Nephron (organoid): Measurements from ENCODE around the gene ANKIB1.
A peak's percentile ranks its signal among the peaks of the same experiment; 100 is the strongest.

Experiments
- H3K27ac Mint-ChIP-seq, 3 experiments: 2 replicates each; pipeline ENCODE4 v1.8.0; 2020; ENCODE audit warnings: mixed read lengths in 3 of 3, mild to moderate bottlenecking in 2 of 3, moderate library complexity in 1 of 3
- H3K27me3 Mint-ChIP-seq: 2 replicates; pipeline ENCODE4 v1.8.0; 2021; ENCODE audit warnings: low read depth, mild to moderate bottlenecking, moderate library complexity, mixed read lengths
- H3K36me3 Mint-ChIP-seq: 2 replicates; pipeline ENCODE4 v1.8.0; 2020; ENCODE audit warnings: low read depth, mixed read lengths
- H3K4me1 Mint-ChIP-seq: 2 replicates; pipeline ENCODE4 v1.8.0; 2020; ENCODE audit warnings: mixed read lengths
- H3K4me3 Mint-ChIP-seq, 3 experiments: 2 replicates each; pipeline ENCODE4 v1.8.0; 2020; ENCODE audit warnings: mild to moderate bottlenecking in 3 of 3, mixed read lengths in 3 of 3, moderate library complexity in 2 of 3
- H3K9me3 Mint-ChIP-seq: 2 replicates; pipeline ENCODE4 v1.8.0; 2020; ENCODE audit warnings: mixed read lengths
- TF ChIP-seq, protein P1 (sequence below), 3 experiments: fragments of 200-600 bp; sonication (generic); IDR thresholded peaks; one replicate each; pipeline ENCODE4 v1.5.0; 2021; ENCODE audit warnings: antibody characterized with exemption in 3 of 3; ENCODE audit not compliant: unreplicated experiment in 3 of 3

ANKIB1 gene, protein sequence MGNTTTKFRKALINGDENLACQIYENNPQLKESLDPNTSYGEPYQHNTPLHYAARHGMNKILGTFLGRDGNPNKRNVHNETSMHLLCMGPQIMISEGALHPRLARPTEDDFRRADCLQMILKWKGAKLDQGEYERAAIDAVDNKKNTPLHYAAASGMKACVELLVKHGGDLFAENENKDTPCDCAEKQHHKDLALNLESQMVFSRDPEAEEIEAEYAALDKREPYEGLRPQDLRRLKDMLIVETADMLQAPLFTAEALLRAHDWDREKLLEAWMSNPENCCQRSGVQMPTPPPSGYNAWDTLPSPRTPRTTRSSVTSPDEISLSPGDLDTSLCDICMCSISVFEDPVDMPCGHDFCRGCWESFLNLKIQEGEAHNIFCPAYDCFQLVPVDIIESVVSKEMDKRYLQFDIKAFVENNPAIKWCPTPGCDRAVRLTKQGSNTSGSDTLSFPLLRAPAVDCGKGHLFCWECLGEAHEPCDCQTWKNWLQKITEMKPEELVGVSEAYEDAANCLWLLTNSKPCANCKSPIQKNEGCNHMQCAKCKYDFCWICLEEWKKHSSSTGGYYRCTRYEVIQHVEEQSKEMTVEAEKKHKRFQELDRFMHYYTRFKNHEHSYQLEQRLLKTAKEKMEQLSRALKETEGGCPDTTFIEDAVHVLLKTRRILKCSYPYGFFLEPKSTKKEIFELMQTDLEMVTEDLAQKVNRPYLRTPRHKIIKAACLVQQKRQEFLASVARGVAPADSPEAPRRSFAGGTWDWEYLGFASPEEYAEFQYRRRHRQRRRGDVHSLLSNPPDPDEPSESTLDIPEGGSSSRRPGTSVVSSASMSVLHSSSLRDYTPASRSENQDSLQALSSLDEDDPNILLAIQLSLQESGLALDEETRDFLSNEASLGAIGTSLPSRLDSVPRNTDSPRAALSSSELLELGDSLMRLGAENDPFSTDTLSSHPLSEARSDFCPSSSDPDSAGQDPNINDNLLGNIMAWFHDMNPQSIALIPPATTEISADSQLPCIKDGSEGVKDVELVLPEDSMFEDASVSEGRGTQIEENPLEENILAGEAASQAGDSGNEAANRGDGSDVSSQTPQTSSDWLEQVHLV

GRCh38 chr7:92245487-92246359 lies at the start of gene ANKIB1, which contains the start of gene KRIT1:
Gene ANKIB1, plus strand, starts transcription at chr7:92245974. Its CDS starts 49,005 bp downstream, at chr7:92294979.
Gene KRIT1, minus strand, starts transcription at chr7:92245914. Its CDS starts 3,779 bp downstream, at chr7:92242135.
- Mint-ChIP-seq H3K27me3 (no peaks in the 10 kb centered on the region), H3K4me1 (peaks cover 45% of the 10 kb centered on the region), H3K9me3 (no peaks in the 10 kb centered on the region), H3K27ac (peak within 1 kb of the TSS; percentile 97 to 100 (median 99)), H3K4me3 (peak within 1 kb of the TSS; percentile 98 to 99 (median 99)), H3K36me3 (peaks cover 6% of the 10 kb centered on the region)
- TF ChIP-seq, protein P1, sequence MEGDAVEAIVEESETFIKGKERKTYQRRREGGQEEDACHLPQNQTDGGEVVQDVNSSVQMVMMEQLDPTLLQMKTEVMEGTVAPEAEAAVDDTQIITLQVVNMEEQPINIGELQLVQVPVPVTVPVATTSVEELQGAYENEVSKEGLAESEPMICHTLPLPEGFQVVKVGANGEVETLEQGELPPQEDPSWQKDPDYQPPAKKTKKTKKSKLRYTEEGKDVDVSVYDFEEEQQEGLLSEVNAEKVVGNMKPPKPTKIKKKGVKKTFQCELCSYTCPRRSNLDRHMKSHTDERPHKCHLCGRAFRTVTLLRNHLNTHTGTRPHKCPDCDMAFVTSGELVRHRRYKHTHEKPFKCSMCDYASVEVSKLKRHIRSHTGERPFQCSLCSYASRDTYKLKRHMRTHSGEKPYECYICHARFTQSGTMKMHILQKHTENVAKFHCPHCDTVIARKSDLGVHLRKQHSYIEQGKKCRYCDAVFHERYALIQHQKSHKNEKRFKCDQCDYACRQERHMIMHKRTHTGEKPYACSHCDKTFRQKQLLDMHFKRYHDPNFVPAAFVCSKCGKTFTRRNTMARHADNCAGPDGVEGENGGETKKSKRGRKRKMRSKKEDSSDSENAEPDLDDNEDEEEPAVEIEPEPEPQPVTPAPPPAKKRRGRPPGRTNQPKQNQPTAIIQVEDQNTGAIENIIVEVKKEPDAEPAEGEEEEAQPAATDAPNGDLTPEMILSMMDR (IDR thresholded peaks at IDR 0.05; ENCODE audit: unreplicated experiment in 3 of 3) = peak in 1 of 3 experiments; percentile 22

DNA sequence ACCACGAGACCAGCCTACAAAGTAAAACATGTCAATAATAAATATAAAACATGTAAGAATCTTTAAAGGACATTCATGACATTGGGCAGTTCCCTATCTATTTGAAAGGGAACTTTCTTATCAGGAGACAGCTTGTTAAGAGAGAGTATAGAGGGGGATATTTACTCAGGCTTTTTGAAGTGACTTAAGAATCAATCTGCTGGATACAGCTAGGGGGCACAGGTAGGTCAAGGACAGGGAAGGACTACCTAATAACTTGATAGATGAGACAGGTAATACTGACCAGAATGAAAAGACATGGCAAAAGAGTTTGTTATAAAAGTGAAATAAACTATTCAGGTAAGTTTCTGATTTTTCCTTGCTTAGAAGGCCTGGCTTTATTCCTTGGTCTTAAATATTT lies 45.0 kb upstream of the ANKIB1 start:
- peaks cover 8% of the 10 kb centered on the region for H3K9me3 Mint-ChIP-seq
- H3K27ac Mint-ChIP-seq = no peak overlapping the region
- peaks cover 69% of the 10 kb centered on the region for H3K36me3 Mint-ChIP-seq
- no peak overlapping the region for H3K4me3 Mint-ChIP-seq
- no peaks in the 10 kb centered on the region for H3K4me1 Mint-ChIP-seq
- TF ChIP-seq, protein P1 (IDR thresholded peaks at IDR 0.05; ENCODE audit: unreplicated experiment in 3 of 3) = no peak
- H3K27me3 Mint-ChIP-seq = no peaks in the 10 kb centered on the region

- H3K4me1 Mint-ChIP-seq = no peaks in the 10 kb centered on the region
- no peak overlapping the region for H3K27ac Mint-ChIP-seq
- TF ChIP-seq, protein P1 (IDR thresholded peaks at IDR 0.05; ENCODE audit: unreplicated experiment in 3 of 3) = no peak
- H3K9me3 Mint-ChIP-seq = peaks cover 21% of the 10 kb centered on the region
- no peak overlapping the region for H3K4me3 Mint-ChIP-seq
- H3K27me3 Mint-ChIP-seq = no peaks in the 10 kb centered on the region
- peaks cover 83% of the 10 kb centered on the region for H3K36me3 Mint-ChIP-seq
Observed at GRCh38 chr7:92205987-92206386, 39.8 kb upstream of the ANKIB1 start.

DNA sequence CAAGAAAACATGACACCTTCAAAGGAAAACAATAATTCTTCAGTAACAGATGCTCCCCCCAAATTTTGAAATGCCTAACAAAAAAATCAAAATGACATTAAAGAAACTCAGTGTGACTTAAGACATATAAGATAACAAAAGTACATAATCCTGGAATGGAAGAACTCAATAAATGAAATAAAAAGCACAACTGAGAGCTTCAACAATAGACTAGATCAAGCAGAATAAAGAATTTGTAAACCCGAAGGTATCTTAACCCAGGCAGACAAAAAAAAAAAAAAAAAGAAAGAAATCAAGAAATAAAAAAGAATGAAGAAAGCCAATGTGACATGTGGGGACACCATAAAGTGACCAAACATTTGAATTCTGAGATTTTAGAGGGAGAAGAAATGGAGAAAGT lies 39.1 kb upstream of the ANKIB1 start:
- no peaks in the 10 kb centered on the region for H3K27me3 Mint-ChIP-seq
- peaks cover 85% of the 10 kb centered on the region for H3K36me3 Mint-ChIP-seq
- peaks cover 21% of the 10 kb centered on the region for H3K9me3 Mint-ChIP-seq
- no peaks in the 10 kb centered on the region for H3K4me1 Mint-ChIP-seq
- H3K4me3 Mint-ChIP-seq = no peak overlapping the region
- no peak overlapping the region for H3K27ac Mint-ChIP-seq
- TF ChIP-seq, protein P1 (IDR thresholded peaks at IDR 0.05; ENCODE audit: unreplicated experiment in 3 of 3) = no peak

- no peaks in the 10 kb centered on the region for H3K27me3 Mint-ChIP-seq
- no peak overlapping the region for H3K27ac Mint-ChIP-seq
- no peaks in the 10 kb centered on the region for H3K9me3 Mint-ChIP-seq
- no peaks in the 10 kb centered on the region for H3K4me1 Mint-ChIP-seq
- TF ChIP-seq, protein P1 (IDR thresholded peaks at IDR 0.05; ENCODE audit: unreplicated experiment in 3 of 3) = no peak
- no peak overlapping the region for H3K4me3 Mint-ChIP-seq
- peaks cover 67% of the 10 kb centered on the region for H3K36me3 Mint-ChIP-seq
Observed at GRCh38 chr7:92221766-92222165, 24.0 kb upstream of the ANKIB1 start.
